EL (cell line): ENCODE data around the gene MOCOS.
"Not testable (repeated sequence)": the region's sequence is repeated elsewhere in the genome, so short reads cannot be mapped to it uniquely, and the experiment has no call there.

Experiments used
- DNase-seq: peaks from one replicate; pipeline ENCODE4 v3.0.0-alpha.2; 2016

Gene MOCOS

DNA sequence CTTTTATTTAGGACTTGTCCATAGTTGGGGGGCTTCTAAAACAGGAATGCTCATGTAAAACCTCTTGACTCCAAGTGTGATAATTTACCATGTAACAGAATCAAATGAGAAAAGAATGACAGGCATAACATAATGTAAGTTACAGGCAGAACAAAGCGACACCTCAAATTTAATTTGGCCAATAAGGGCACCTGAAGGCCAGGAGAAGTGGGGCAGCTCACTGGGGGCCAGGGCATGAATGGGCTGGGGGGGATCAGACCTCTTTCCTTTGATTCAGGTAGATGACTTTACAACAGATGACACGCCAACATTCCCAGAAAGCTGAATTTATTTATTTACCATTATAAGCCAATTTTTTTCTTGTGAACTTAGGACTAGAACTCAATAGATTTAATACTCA lies 14.5 kb downstream of the MOCOS start:
- DNase-seq: no peak

DNA sequence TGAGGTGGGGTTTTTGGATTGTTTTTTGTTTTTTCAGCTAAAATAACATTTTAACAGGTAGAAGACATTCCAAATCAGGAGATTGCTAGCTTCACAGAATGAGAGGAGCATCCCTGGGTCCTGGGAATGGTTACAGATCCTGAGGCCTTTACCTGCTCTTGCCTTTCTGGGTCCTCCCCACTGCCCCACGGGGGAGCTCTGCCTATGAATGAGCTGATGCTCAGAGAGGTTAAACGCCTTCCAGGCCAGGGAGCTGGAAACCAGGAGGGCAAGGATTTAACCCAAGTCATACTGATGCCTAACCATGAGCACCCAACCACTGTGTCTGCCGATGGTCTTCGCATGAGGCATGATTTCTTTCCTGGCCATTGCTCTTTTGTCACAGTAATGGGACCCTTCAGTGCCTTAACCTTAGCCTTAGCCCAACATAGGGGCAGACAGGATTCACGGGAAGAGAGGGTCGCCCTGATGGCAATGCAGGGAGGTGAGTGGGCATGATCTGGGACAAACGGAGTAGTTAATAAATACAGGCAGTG lies 16.1 kb downstream of the MOCOS start:
- DNase-seq: no peak

DNA sequence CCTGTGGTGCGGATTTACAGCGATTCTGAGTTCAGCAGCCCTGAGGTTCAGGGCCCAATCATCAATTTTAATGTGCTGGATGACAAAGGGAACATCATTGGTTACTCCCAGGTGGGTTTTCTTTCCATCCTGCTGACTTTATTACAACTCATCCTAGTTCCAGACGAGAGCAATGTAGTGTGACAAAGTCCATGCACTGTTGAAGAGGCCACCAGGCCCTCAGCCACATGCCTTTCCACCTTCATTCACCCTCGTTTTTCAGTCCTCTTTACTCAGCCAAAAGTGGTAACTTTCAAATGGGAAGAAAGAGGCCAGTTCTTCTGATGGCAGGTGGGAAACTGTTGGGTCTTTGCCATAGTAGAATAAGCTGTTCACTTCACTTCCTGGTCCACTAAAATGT lies 17.9 kb downstream of the MOCOS start:
- no peak for DNase-seq

DNA sequence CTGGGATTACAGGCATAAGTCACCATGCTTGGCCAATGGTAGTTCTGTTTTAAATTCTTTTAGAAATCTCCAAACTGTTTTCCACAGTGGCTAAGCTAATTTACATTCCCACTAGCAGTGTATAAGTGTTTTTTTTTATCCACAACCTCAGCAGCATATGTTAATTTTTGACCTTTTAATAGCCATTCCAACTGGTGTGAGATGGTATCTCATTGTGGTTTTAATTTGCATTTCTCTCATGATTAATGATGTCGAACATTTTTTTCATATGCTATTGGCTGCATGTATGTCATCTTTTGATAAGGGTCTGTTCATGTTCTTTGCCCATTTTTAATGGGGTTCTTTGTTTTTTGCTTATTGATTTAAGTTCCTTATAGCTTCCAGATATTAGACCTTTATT lies 20.0 kb downstream of the MOCOS start:
- no peak for DNase-seq

DNA sequence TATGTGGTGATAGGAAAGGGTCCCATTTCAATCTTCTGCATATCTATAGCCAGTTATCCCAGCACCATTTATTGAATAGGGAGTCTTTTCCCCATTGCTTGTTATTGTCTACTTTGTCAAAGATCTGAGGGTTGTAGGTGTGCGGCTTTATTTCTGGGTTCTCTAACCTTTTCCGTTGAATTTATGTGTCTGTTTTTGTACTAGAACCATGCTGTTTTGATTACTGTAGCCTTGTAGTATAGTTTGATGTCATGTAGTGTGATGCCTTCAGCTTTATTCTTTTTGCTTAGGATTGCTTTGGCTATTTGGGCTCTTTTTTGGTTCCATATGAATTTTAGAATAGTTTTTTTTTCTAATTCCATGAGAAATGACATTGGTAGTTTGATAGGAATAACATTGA lies 20.7 kb downstream of the MOCOS start:
- not testable (repeated sequence) for DNase-seq

DNA sequence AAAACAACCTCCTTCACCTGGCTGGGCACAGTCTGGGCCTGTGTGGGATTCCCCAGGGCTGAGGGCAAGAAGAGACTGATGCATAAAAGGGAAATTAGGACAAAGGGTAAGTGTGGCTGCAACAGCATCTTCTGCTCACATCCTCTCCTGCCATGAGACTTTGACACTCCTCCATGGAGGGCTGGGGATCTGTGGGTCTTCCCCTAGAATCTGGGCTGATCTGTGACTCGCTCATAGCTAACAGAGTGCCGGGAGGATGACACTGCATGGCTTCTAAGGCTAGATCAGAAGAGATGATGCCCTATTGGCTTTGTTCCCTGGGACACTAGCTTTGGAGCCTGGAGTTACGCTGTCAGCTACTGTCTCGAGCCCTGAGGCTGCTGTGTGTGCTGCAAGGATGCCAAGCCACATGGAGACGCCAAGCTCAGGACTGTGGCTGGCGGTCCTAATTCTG lies 24.3 kb downstream of the MOCOS start:
- peak; percentile 83 for DNase-seq

DNA sequence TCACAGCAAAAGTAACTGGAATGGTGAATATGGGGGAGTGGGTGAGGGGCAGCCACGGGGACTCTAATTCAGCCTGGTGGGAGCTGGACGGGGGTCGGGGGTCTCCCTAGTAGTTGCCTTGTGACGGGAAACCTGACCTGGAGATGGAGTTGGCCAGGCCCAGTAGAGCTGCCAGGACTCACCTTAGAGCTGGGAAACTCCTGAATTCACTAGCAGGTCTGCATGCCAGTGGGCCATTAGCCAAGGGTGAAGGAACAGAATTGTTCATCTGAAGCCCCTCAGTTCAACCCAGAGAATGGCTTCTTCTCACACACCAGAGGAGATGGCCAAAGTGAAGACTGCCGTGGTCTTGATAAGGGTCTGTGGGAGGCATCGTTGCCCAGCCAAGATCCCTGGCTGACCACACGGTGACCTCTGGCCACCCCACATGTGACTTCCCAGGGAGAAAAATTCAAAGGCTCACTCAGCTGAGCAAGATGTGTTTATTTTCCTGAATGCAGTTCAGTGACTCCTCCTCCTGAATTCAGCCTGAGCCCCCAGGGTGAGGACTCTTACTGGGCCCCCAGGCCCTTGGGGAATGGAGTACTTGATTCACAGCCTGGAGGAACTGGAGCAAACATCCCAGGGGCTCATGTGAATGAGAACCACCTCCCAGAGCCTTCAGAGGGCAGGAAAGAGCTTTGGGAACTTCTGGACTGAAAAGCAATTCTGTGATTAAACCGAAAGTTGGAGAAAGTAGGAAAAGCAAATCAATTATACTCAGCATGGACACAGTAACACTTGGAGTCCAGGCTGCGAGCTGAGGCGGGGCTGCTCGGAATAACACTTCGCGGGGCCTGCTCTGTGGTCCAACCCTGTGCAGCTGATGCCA lies 25.2 kb downstream of the MOCOS start:
- peak; percentile 8 for DNase-seq

DNA sequence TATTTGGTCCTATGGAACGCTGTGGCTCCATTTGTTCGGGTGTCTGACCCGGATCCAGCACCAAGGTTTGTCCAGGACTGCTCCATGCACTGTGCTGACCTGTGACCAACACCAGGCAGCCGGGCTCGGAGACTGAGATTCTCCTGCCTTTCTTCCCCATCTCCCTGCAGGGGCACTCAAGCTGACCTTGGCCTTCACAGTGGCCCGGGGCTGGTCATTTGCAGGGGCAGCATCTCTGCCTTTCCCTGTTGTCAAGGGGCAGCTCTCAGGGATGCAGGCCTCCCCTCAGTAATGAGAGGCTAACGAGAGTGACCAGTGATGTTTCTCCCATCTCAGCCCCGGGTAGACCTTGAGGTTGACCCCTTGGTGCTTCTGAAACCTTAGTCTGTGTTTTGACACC lies 27.5 kb downstream of the MOCOS start:
- DNase-seq: no peak

DNA sequence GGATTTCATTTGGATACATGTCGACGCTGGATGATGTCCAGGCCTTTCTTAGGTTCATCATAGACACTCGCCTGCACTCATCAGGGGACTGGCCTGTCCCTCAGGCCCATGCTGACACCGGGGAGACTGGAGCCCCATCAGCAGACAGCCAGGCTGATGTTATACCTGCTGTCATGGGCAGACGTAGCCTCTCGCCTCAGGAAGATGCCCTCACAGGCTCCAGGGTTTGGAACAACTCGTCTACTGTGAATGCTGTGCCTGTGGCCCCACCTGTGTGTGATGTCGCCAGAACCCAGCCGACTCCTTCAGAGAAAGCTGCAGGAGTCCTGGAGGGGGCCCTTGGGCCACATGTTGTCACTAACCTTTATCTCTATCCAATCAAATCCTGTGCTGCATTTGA lies 28.3 kb downstream of the MOCOS start:
- DNase-seq: no peak

DNA sequence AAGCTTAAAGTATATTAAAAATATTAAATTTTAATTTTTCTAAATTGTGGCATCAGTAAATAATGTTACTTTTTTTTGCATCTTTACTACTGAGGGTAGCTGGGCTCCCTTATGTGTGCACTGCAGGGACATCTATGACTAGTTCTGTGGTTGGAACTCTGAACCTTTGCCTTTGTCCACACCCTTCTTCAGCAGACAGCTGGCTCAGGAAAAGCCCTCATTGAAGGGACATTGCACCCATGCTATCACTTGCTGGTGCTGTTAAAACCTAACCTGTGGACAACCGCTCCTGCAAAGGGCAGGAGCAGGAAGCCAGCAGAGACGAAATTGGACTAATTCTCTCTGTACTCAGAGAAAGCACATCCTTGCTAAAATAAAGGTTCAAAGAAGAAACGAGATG lies 30.1 kb downstream of the MOCOS start:
- DNase-seq: no peak

DNA sequence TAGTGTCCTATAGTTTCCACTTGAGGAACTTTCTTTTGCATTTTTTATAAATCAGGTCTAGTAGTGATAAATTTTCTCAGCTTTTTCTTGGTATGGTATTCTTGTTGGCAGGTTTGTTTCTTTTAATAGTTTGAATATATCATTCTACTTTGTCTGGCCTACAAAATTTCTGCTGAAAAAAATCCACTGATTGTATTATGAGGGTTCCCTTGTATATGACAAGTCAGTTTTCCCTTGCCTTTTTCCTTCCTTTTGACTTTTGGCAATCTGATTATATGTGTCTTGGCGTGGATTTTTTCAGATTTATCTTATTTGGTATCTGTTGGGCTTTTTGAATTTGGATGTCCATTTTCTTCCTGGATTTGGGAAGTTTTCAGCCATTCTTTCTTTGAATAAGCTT lies 41.9 kb downstream of the MOCOS start:
- no peak for DNase-seq

DNA sequence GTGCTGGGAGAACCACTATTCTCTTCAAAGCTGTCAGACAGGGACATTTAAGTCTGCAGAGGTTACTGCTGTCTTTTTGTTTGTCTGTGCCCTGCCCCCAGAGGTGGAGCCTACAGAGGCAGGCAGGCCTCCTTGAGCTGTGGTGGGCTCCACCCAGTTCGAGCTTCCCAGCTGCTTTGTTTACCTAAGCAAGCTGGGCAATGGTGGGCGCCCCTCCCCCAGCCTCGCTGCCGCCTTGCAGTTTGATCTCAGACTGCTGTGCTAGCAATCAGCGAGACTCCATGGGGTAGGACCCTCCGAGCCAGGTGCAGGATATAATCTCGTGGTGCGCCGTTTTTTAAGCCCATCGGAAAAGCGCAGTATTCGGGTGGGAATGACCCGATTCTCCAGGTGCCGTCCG lies 53.2 kb downstream of the MOCOS start:
- DNase-seq: not testable (repeated sequence)

DNA sequence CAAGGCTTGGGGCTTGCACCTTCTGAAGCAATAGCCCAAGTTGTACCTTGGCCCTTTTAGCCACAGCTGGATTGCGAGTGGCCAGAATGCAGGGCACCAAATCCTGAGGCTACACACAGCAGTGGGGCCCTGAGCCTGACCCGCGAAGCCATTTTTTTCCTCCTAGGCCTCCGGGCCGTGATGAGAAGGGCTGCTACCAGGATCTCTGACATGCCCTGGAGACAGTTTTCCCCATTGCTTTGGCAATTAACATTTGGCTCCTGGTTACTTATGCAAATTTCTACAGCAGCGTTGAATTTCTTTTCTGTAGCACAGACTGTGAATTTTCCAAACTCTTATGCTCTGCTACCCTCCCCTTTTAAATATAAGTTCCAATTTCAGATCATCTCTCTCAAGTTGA lies 54.5 kb downstream of the MOCOS start:
- no peak for DNase-seq

DNA sequence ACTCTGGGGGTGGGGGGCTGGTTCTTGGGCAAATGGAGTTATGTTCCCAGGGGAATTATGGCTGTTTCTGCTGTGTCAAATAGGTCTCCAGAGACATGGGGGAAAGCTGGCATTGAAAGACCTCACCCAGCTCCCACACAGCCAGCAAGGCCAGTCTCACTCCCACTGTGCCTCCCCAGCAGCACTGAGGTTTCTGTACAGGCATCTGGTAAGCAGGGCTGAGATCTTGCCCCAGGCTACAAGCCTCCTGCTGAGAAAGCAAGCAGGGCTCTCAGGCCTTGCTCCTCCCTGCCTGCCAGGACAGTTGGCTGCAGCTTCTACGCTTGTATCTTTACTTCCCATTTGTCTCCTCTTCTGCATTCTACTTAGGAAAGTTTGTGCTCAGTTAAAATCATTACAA lies 59.7 kb downstream of the MOCOS start:
- peak; percentile 74 for DNase-seq

DNA sequence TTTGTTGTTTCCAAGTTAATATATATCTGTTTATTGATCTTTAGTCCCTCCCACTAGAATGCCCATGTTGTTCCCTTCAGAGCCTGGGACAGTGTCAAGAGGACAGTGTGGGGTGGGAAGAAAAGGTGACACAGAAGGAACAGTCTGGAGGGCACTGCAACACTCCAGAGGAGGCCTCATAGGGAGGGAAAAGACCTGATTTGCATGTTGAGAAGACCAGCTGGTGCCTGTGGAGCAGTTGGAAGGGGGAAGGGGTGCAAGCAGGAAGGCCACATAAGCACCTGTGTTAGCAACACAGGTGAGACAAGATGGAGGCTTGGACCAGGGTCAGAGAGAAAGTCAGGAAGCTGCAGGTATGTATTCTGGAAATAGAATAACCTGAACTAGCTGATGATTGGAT lies 62.1 kb downstream of the MOCOS start:
- no peak for DNase-seq

DNA sequence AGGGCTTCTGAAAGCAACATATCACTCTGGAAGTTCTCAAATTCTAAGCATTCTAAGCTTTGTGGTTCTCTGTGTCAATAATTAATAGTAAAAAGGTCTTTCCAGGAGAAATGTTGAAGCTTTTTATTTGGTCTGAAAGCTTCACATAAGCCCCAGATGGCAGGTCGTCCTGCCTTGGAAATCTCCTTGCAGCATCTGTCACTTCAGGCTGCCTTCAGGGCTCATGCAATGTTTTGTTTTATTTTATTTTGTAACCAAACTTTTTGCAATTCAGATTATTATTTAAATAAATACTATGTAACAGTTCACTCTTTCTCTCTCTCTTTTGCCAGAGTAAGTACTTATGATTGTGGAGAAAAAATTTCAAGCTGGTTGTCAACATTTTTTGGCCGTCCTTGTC lies 63.5 kb downstream of the MOCOS start:
- DNase-seq: no peak

DNA sequence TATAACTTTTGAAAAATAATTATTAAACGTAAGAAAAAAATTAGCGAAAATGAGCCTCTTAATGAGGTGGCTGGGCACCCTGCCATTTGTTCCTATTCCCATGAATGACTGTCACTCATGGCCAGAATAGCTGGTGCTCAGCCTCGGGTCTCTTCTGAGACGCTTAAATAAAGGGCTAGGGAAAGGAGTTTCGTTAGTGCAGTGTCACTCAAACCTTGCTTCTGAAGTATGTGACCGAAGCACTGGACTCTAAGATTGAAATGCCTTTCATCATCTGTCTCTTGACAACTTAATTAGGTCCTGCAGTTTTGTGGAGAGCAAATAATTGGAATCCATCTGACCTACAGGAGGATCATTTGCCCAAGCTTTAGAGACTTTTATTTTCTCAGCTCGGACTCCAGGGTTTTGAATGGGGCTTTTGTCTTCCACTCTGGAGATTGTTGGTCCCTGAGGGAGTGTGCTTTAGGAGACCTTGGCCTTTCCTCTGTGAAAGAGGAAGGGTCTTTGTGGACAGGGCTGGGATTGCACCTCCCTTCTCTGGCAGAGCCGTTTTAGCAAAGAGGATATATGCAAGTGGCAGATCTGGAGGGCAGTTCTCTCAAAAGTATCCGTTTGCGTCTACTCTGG lies 67.9 kb downstream of the MOCOS start:
- no peak for DNase-seq

DNA sequence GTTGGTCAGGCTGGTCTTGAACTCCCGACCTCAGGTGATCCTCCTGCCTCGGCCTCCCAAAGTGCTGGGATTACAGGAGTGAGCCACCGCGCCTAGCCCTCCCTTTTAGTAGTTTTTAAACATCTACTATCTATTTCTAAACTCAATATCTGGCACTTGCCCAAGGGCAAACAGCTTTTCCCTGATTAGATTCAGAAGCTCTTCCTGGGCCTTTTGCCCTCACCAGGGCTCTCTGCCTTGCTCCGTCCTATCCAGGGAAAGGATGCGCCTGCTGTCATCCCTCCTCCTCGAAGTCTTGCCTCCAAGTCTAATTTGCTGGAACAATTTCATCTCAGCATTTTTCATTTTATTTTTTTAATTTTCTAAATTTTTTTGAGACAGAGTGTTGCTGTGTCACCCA lies 68.8 kb downstream of the MOCOS start:
- no peak for DNase-seq

DNA sequence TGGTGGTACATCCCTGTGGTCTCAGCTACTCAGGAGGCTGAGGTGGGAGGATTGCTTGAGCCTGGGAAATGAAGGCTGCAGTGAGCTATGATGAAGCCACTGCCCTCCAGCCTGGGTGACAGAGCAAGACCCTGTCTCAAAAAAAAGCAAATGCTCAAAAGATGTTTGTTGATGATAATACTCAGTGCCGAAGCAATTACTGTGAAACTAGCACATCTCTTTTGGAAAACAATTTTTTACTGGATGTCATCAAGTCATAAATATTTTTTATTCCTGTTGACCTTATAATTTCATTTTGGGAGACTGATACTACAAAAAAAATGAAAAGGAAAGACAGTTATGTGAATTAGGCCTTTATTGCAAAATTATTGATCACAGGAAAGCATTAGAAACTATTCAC lies 75.7 kb downstream of the MOCOS start:
- no peak for DNase-seq

DNA sequence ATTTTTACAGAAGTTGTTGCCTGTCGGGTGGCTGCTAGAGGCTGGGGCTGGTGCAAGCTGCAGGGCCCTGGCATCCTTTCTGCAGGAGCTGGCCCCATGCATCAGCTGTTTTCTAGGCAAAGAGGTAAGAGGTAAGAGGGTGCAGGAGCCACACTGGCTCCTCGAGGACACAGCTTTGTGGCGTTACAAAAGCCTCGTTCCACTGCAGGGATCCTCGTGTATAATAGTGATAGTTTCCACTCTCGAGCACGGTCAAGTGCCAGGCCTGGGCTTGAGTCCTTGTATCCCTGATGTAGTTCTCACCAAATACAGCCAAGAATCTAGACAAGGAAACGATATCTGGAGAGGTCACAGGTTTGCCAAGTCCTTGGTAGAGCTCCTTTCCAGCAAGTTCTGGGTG lies 77.0 kb downstream of the MOCOS start:
- no peak for DNase-seq

DNA sequence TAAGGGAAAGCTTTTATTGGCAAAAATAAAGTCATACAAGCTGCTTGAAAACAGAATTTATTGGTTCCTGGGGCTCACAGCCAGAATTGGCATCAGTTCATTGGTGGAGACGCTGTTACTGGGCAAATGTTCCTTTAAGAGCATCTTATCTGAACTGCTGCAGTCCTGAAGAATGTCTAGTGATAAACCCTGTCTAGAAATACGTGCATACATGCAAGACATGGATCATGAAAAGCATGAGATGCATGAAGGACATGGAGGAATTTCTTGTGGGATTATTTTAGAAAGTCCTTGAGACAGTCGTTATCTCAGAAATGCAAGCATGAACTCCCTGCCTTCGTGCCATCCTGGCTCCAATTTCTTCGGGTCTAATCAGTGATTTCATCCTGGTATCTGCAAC lies 77.7 kb downstream of the MOCOS start:
- no peak for DNase-seq

DNA sequence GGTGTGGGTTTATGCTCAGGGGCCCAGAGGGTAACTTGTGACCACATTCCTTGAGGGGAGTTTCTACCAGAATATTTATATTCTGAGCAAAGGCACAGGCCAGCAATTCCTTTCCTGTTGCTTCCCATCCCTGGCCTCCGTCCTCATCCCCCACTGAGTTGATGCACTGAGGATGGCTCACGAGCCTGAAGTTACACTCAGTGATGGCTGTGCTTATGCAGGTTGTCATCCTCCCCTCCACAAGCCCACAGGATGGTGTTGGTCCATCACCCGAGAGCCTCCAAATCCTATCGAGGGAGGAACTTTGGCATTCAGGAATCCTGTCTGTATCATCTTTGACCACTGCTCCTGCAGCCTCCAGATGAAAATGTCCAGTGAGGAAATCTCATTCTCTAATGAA lies 81.9 kb downstream of the MOCOS start:
- no peak for DNase-seq

DNA sequence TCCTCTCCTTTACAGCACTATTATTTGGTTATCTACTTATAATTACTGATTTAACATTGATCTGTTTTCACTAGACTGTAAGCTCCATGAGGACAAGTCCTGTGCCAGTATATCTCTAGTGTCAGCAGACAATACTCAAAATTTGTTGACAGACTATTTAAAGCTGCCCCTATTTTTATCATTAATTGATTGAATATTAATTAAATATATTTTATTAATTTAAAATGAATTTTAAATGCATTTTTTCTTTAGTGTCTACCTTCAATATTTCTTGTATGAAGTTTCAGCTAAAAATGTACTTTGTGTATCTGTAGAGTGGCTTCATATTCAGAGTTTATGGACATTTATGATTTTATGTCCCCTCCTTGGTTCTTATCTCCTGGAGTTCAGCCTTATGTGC lies 83.9 kb downstream of the MOCOS start:
- DNase-seq: no peak

DNA sequence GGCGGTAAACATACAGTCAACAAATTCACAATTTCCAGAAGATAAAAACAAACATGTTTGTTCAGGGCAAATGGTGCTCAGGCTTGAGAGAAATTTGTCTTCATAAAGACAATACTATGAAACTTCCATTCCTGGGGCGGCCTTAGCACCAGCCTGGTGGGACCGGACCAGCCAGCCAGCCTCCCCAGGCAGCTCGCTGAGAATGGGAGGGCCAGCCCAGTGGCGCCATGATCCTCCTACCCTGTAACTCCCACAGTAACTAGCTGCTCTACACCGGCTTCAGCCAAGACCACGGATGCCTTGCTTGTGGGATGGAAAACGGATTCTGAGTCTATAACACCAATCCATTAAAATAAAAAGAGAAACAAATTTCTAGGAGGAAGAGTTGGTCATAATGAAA lies 86.0 kb downstream of the MOCOS start:
- DNase-seq: no peak
